Skin of body (tissue), 2 donors: ENCODE measurements around the gene GIT1. TPM values are rescaled to one million over a fixed set of nuclear protein-coding genes. Genes with fewer than 3 reads are reported as not detected.

Experiments used
- DNase-seq: peaks from one replicate; lab custom pipeline; 2025; lab: John Stamatoyannopoulos, UW
- total RNA-seq: library from RNA; depleted of rRNA; stranded (reverse); fragments of >200 nt; gene quantifications from one replicate; pipeline ENCODE4 v1.2.3, GENCODE V29; 2014

Gene GIT1, protein sequence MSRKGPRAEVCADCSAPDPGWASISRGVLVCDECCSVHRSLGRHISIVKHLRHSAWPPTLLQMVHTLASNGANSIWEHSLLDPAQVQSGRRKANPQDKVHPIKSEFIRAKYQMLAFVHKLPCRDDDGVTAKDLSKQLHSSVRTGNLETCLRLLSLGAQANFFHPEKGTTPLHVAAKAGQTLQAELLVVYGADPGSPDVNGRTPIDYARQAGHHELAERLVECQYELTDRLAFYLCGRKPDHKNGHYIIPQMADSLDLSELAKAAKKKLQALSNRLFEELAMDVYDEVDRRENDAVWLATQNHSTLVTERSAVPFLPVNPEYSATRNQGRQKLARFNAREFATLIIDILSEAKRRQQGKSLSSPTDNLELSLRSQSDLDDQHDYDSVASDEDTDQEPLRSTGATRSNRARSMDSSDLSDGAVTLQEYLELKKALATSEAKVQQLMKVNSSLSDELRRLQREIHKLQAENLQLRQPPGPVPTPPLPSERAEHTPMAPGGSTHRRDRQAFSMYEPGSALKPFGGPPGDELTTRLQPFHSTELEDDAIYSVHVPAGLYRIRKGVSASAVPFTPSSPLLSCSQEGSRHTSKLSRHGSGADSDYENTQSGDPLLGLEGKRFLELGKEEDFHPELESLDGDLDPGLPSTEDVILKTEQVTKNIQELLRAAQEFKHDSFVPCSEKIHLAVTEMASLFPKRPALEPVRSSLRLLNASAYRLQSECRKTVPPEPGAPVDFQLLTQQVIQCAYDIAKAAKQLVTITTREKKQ
- 13.3 TPM for total RNA-seq

DNA sequence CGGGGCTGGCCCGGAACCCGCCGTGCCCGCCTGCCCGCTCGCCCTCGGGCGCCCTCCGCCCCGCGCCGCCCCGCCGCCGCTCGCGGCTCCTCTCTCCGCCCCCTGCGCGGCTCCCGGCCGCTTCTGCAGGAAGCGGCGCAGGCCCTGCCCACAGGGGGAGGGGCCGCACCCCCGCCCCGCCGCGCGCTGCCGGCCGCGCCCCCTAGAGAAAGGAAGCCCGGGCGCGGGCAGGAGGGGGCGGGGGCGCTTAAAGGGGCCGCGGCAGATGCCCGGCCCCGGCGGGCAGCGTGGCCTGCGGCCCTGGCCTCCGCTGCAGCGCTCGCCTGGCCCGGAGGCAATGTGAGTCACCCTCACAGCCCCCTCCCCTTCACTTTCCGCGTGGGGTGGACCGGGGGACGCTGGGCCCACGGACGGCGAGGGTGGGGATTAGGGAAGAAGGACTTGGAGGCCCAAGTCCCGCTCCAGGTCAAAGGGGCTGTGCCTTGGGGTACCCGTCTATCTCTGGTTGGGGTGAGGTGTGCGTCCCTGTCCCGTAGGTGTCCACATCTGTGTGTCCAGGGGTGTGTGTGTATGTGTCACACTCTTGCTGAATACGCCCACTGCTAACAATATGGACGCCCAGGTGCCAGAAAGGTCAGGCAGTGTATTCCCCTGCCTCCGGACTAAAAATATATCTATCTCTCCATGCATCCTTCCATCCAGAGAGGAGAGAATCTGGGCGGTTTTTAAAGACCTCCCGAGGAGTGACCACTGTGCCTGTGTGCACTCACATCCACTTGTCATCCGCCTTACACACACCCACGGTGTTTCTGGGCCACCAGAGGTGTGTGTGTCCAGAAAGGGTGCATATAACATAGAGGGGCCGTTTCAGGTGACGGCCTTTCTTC is at the start of gene GIT1:
GIT1 (minus strand) TSS at position 125 of the 887 bp plus-strand sequence. CDS start 270 bp downstream, outside the sequence.
- peak; percentile 62 for DNase-seq

DNA sequence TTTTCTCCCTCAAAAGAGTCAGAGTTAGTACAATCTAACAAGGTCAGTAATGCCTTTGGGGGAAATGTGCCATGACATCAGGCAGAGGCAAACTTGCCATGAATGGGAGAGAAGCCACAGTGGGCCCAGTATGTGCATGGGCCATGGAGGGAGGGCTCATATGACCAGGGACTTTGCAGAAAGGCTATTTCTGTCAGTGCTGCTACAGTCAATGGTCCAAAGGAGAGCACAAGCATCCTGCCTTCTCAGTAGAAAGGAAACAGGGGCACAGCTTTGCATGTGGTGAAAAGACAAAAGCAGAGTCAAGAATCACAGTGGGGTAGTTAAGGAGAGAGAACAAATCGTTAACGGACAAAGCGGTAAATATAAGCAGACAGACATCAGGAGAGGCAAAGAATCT is 44.4 kb upstream of the GIT1 start:
- DNase-seq: no peak

DNA sequence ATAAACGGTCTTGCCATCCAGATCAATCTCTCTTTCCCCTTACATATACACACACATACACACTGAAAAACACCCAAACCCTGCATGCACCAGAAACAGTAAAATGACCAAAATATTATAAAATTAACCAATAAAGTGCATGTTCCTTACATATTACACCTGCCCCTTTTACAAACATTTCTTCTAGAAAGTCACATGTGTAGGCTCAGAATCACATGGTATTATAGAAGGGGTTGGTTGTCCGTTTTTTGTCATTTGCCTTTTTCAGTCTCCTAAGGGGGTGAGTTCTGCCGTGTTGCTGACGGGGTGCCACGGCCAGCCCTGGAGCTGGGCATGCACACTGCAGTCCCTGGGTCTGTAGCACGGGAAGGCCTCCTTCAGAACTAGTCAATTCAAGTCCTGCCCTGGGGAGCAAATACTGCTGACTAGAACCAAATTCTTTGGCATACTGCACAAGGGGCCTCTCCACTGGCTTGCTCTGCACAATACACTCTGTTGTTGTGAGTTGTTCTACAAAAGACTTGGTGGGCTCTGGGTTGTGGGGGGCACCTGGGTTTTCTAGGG is 41.3 kb upstream of the GIT1 start:
- DNase-seq: no peak

DNA sequence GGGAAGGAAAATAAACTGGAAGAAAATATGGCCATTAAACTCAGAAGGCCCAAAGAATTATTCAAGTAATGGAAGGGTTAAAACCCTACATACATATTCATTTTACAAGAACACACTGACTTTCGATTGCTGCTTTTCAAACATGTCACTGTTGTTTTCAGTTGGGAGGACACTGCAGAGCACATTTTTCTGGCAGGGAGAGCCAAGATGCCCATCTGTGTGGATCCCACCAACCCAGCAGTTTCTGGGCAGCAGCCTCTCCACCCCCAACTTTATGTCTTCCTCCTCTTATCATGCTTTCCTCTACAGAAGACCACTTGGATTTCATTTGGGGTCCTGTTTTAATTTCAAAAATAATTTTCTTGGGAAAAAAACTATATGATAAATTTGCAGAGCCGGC is 40.4 kb upstream of the GIT1 start:
- DNase-seq: no peak

DNA sequence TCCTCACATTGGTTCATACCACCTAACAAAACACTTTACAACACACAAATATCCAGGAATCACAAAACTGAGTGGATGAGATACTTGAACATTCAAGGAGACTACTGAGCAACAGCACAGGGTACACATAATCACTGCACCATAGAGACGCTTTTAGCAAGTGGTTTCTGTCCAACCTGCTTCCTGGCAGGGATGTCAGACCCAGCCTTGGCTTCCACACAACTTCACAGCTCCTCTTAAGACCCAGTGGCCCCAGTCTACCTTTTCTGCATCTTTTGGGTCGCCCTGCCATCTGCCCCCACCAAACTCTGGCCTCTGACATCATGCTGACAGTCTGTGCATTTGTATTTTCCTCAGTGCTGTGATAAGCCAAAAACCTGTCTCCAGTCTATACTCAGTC is 39.2 kb upstream of the GIT1 start:
- no peak for DNase-seq

DNA sequence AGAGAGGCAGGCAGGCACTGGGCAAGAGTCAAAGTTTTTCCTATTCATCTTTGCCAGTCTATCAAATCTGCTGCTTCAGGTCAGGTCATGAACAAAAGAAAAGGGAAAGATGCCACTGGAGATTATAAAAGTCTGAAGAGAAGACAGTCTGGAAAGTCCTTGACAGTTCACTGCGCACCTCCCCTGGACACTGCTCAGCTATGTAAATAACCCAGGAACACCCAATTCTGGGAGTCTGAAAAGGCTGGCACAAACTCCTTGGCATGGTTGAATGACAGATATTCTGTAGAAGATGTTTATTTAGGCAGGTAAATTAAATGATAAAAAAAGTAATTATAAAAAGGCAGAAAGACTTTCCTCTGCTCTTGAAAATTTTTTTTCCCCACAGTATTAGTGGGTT is 38.5 kb upstream of the GIT1 start:
- no peak for DNase-seq

DNA sequence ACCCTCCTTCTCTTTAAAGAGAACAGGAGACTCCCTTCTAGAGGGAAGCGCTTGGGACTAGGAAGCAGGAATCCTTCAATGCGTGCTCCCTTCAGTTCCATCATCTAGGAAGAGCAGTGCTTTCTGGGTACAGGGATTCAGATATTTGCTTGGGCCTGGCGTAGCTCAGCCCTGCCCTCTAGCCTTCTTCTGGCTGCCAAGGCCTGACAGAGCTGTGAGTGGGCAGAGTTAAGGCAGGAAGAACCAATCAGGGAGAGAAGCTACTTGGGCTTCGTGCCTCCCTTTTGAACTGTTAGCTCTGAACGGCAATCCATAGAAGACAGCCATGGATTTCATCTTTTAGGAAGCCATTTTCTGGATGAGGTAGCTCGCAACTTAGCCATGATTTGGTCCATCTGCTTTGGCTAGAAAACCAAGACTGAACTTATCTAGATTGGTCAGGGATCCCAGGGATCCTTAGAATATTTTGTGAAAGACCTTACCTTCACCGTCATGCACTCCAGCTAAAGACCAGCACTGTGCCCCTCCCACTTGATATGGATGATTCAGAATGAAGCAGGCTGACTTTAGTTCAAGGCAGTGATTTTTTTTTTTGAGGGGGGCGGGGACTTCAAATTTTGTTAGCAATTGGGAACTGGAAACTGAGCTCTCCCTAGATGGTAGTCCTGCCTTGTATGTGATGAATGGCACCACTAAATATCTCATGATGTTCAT is 35.7 kb upstream of the GIT1 start:
- DNase-seq: no peak

DNA sequence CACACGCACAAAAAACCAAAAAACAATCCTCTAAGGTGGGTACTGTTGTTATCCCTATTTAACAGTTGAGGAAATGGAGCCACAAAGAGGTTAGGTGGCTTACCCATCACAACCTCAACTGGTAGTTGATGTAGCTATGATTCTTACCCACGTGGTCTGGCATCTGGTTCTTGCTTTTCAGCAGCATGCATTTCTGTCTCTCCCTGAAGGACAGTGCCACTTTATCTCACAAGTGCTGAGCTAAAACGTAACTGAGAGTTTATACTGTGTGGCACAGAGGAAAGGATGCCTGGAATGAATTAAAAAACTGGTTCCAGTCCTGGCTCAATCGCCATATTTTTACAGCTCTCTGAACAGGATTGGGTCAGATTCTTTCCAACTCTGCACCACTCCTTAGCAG is 35.1 kb upstream of the GIT1 start:
- no peak for DNase-seq

DNA sequence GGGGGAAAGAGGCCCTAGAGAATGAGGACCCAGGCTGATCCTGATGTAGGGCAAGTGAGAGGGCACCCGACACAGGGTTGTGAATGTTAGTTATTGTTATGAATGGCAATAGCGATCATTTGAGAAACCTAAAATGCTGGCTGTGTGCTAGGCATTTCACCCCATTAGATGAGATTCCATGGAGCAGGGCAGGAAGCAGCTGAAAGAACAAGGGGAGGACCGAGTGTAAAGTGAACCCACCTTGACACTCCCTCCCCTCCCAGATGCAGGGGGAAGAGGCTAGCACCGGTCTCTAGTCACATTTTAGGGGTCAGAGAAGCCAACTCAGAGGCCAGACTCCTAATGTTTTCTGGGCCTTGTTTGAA is 33.8 kb upstream of the GIT1 start:
- DNase-seq: no peak

DNA sequence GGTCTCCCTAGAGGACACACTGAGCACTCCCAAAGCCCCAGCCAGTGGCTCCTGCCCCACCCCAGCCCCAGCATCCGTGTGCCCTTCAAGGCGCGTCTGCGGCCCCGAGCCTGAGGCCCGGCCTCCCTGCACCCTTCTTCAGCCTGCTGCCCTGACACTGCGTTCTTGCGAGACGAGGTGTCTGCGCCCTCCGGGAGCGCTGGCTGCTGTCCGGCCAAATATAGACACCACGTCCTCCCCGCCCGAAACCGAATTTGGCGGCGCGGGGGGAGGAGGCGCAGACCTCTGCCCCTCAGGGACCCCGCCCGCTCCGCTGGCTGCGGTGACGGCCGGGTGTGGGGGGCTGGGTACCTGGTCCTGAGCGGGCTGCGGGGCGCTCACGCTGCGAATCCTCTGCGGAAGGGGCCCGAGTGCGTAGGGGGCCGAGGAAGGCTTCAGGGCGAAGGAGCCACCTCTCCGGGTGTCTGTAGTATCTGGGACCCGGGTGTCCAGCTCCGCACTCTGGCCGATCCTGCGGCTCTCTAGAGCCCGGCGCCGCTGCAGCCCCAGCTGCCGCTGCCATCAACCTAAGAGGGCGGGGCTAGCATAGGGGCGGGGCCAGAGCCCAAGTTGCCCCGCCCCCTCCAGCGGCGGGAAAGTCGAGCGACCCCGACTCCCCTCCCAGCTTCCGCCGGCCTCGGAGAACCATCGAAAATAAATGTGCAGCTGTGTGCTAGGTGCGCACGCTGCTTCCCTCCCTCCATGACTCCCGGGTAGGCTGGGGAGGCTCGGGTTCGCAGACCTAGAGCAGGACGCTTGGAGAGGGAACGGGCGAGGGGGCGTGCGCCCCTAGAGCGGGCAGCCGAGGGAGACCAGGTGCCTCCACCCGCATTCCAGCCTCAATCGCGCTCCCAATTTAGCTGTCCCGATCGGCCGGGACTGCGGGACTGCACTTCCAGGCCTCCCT is 33.2 kb upstream of the GIT1 start, which contains the start of gene CORO6:
CORO6 (minus strand) TSS at position 576 of the 946 bp plus-strand sequence. CDS start 1,491 bp downstream, outside the sequence.
- no peak for DNase-seq

DNA sequence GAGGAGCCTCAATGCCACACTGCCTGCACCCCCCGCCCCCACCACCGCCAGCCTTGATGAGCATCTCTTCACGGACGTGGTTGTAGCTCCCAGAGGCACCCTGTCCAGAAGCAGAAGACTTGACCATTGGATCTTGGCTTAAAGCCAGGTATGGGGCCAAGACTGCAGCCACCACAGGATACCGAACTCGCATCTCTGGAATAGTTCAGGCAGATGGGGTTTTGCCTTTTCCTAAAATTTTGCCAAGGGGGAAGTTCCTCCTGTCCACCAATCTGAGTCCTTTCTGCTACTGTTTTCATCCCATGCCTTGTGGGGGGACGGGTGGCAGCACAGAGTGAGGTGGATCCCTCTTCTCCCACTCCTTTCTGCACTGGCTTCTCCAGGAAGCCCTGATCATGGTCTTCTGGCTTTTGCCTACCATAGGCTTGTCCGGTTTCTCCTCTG is 32.3 kb upstream of the GIT1 start:
- no peak for DNase-seq

DNA sequence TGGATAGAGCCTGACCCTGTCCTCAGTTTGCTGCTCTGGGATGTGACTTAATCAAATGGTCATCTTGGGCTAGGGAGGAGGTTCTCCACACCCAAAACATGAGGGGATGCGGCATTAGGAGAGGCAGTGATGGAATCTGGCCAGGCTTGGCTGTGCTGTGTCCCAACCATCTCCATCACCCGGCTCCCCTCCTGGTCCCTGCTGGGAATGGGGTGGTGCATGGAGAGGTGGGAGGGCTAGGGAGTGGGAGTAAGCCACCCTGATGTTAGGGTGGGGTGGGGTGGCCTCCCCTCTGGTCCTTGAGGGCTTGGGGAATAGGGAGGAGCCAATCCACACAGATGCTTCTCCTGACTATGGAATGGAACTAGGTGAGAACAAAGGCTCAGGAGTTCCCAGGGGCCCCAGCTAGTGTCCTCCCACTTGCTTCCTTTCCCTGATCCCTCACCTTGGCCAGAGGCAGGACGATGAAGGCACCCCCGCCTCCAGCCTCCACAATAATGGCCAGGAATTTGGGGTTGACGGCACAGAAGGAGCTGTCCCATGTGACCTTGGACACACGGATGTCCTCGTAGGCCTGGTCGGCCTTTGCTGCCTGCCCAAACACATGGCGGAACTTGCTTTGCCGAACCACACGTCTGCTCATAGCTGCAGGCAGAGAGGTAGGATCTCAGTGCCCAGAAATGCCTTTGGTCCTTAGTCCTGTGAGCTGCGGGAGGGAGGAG is 31.5 kb upstream of the GIT1 start:
- DNase-seq: no peak

DNA sequence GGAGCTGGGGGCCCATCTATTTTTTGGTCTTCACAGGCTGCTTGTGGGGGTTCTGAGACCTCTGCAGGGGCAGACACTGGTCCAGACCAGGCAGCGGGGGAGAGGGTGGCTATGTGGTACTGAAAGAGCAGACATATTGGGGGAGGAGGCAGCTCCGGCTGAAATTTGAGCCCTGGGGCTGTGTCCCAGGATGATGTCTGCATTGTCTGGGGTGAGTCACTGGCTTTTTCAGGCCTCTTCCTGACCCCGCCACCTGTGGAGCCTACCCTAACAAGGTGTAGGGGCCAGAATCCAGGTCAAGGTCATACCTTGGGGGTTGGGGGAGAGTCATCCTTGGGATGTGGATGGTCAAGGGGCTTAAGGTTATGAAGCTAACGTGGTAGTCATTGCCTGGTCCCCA is 30.8 kb upstream of the GIT1 start:
- DNase-seq: no peak

DNA sequence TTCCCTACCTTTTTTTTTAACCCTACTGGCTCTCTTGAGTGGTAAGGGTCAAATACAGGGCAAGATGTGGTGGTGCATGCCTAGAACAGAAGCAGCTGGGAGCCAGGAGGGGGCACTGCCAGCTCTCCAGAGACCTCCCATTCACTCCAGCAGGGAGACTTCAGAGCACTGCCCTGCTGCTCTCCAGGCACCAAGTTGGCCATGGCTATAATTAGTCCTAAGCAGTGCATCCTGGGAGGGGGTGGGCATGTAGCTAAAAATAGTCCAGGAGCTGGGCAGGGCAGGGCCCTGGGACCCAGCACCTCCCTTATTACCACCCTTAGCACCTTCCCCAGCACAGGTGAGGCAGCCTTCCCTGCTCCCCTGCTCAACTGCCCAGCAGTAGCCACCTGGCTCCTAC is 29.8 kb upstream of the GIT1 start:
- DNase-seq: no peak

DNA sequence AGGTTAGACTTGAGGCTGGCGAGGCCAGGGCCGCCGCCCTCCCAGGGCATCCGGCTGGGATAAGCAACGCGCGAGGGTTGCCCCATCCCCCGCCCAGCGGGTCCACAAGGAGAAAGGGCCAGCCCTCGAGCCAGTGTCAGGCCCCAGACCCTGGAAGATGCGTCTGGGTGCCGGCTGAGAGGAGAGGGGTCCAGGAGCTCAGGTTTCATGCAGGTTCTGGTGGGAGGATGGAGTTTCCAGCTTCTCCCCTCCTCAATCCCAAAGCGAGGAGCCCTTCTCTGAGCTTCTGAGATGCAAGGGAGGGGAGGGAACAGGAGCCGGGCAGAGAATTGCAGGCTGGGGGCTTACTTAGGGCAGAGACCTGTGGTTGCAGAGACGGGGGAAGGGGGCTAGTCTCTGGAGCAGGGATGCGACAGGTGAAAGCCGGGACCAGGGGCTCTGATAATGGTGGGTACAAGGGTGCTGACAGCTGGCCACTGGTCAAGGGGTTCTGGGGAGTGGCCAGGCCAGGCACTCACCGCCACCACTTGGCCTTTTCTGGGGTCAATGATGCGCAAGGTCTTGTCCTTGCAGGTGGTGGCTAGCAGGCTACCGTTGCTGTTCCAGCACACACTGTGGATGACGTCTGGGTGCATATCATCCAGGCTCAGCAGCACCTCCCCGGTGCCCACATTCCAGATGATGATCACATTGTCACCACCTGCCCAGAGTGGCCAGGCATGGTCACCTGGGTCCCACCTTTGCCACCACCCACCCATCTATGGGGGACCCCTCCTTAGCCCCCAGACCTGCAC is 29.0 kb upstream of the GIT1 start:
- DNase-seq: no peak

DNA sequence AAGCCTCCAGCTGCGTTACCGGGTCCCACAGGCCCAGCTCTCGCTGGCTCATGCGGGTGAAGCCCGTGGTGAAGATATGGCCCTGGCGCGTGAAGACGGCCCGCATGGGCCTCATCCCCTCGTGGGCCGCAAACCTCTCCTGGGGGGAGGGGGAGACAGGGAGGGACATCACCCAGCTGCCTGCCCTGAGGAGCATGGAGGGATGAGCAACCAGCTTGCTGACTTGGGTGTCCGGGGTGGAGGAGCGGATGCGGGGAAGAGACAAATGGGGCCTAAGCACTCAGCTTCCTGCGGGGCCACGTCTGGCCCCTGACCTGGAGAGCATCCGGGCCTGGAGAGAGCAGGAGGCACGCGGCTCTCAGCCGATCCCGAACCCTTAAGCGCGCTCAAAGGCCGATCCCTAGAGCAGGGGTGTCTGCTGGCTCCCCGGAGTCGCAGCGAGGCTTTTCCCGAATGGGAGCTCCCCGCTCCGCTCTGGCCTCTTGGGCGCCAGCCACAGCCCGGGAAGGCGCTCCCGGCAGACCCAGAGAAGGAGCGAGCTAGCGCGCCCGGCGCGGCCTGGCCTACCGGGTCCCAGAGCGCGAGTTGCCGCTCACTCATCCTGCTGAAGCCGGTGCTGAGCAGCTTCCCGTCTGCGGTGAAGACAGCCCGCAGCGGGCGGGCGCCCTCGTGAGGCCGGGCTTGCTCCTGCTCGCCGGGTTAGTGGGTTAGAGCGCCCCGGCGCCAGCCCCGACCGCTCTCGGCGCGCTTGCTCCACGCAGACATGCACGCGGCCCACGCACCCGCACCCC is 28.2 kb upstream of the GIT1 start:
- no peak for DNase-seq

DNA sequence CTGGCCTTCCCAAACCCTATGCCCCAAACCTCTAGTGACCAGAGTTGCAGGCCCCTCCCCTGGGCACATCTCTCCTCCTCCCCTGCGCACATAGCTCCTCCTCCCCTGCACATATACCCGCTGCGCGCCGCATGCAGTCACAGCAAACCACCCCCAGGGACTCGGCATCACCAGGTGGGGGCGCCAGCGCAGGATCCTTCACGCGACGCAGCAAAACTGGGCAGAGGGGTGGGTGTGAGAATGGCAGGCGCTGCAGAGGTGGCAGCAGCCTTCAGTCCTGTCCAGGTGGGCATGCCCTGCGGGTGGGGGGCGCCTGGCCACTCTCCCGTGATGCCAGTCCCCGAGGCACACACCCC is 27.7 kb upstream of the GIT1 start:
- DNase-seq: peak; percentile 36
